ENCODE measurements around the gene TUBGCP4.

DNA sequence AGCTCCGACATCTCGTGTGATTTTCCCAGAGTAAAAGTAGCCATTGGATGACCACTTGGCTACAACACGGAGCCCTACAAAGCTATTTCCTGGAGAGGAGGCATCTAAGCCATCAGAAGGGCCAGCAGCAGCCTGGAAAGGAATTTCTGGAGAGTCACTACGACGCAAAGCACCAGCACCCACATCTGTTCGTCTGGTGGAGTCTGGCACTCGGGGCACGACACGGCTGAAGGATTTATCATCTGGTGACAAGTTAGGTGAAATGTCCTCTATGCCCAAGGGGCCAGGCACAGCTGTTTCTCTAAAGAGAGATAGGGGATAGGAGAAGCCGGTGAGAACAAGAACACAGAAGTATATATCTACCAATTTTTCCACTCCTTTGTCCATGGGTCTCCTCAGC is 49.5 kb downstream of the TUBGCP4 start:
- TF ChIP-seq, protein P1, sequence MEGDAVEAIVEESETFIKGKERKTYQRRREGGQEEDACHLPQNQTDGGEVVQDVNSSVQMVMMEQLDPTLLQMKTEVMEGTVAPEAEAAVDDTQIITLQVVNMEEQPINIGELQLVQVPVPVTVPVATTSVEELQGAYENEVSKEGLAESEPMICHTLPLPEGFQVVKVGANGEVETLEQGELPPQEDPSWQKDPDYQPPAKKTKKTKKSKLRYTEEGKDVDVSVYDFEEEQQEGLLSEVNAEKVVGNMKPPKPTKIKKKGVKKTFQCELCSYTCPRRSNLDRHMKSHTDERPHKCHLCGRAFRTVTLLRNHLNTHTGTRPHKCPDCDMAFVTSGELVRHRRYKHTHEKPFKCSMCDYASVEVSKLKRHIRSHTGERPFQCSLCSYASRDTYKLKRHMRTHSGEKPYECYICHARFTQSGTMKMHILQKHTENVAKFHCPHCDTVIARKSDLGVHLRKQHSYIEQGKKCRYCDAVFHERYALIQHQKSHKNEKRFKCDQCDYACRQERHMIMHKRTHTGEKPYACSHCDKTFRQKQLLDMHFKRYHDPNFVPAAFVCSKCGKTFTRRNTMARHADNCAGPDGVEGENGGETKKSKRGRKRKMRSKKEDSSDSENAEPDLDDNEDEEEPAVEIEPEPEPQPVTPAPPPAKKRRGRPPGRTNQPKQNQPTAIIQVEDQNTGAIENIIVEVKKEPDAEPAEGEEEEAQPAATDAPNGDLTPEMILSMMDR (IDR thresholded peaks at IDR 0.05), result no peak
- TF ChIP-seq EP300 (IDR thresholded peaks at IDR 0.05), result no peak
- no peak for TF ChIP-seq POLR2A (IDR thresholded peaks at IDR 0.05)
